HG02938 (cell line): ENCODE measurements around the gene UBR4.

ENCODE experiments used
- ATAC-seq: cut with Tn5 transposase; IDR thresholded peaks from one replicate; pipeline ENCODE4 v1.9.1; 2021; ENCODE audit warnings: mild to moderate bottlenecking, moderate library complexity; ENCODE audit not compliant: unreplicated experiment

UBR4 gene

GRCh38 chr1:19096990-19097389, 113.1 kb downstream of the UBR4 start:
- no peak for ATAC-seq

GRCh38 chr1:19096036-19096833, 113.8 kb downstream of the UBR4 start:
- no peak for ATAC-seq

- ATAC-seq: no peak
Measured at GRCh38 chr1:19091196-19091953, 118.7 kb downstream of the UBR4 start.

GRCh38 chr1:19089524-19089923, 120.5 kb downstream of the UBR4 start:
- ATAC-seq: no peak

- no peak for ATAC-seq
Measured at GRCh38 chr1:19088717-19089442, 121.2 kb downstream of the UBR4 start.

GRCh38 chr1:19087737-19088594, 122.1 kb downstream of the UBR4 start:
- no peak for ATAC-seq

GRCh38 chr1:19087017-19087736, 122.9 kb downstream of the UBR4 start:
- ATAC-seq: no peak

GRCh38 chr1:19086176-19086875, 123.7 kb downstream of the UBR4 start:
- no peak for ATAC-seq

GRCh38 chr1:19084206-19084738, 125.8 kb downstream of the UBR4 start:
- no peak for ATAC-seq

GRCh38 chr1:19083081-19083480, 127.0 kb downstream of the UBR4 start:
- no peak for ATAC-seq

GRCh38 chr1:19081218-19081893, 128.7 kb downstream of the UBR4 start:
- ATAC-seq: no peak

GRCh38 chr1:19080721-19081120, 129.3 kb downstream of the UBR4 start:
- ATAC-seq: no peak

- no peak for ATAC-seq
Measured at GRCh38 chr1:19079541-19080472, 130.3 kb downstream of the UBR4 start.

- ATAC-seq: no peak
Measured at GRCh38 chr1:19078536-19078935, 131.5 kb downstream of the UBR4 start.

- no peak for ATAC-seq
Measured at GRCh38 chr1:19076841-19077616, 133.0 kb downstream of the UBR4 start.

GRCh38 chr1:19074902-19075721, 135.0 kb downstream of the UBR4 start:
- no peak for ATAC-seq
